ENCODE data around the gene SLC22A16.

The SLC22A16 gene

GRCh38 chr6:110486756-110487155, 10.3 kb upstream of the SLC22A16 start:
- DNase-seq (ENCODE audit: extremely low read depth, insufficient read length), result no peak
- H3K27me3 ChIP-seq (replicated peaks; ENCODE audit: control insufficient read depth, insufficient read depth, low read length), result no peaks in the 10 kb centered on the region; the same call in 1 of the 2 replicates
- no peak for TF ChIP-seq CTCF (IDR thresholded peaks at IDR 0.05; ENCODE audit: insufficient read depth, low read length, poor library complexity, severe bottlenecking)
- H3K36me3 ChIP-seq (ENCODE audit: control insufficient read depth, insufficient read depth, low read length), result no peaks in the 10 kb centered on the region
- H3K4me3 ChIP-seq (replicated peaks; ENCODE audit: low read depth, low read length), result no peak overlapping the region

DNA sequence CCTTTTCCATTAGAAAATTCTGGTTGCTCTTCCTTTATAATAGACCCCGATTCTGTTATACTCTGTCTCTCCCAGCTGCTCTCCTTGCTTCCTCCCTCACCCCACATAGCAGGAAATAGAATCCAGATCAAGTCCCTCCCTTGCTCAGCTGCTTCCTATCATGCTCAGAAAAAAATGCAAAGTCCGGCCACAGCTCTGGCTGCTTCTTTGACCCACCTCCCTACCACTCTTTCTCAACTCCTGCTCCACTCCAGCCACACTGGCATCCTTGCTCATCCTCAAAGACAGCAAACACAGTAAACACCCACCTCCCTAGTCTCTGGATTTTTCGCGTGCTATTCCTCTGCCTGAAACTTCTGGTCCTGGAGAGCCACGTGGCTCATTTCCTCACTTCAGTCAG, 9.1 kb upstream of the SLC22A16 start:
- no peak for DNase-seq (ENCODE audit: extremely low read depth, insufficient read length)
- H3K36me3 ChIP-seq (ENCODE audit: control insufficient read depth, insufficient read depth, low read length), result no peaks in the 10 kb centered on the region
- no peak for TF ChIP-seq CTCF (IDR thresholded peaks at IDR 0.05; ENCODE audit: insufficient read depth, low read length, poor library complexity, severe bottlenecking)
- no peaks in the 10 kb centered on the region; the same call in 1 of the 2 replicates for H3K27me3 ChIP-seq (replicated peaks; ENCODE audit: control insufficient read depth, insufficient read depth, low read length)
- no peak overlapping the region for H3K4me3 ChIP-seq (replicated peaks; ENCODE audit: low read depth, low read length)

GRCh38 chr6:110484321-110484720, 7.9 kb upstream of the SLC22A16 start:
- no peak for TF ChIP-seq CTCF (IDR thresholded peaks at IDR 0.05; ENCODE audit: insufficient read depth, low read length, poor library complexity, severe bottlenecking)
- no peak for DNase-seq (ENCODE audit: extremely low read depth, insufficient read length)
- H3K36me3 ChIP-seq (ENCODE audit: control insufficient read depth, insufficient read depth, low read length), result no peaks in the 10 kb centered on the region
- H3K27me3 ChIP-seq (replicated peaks; ENCODE audit: control insufficient read depth, insufficient read depth, low read length), result no peaks in the 10 kb centered on the region; the same call in 1 of the 2 replicates
- H3K4me3 ChIP-seq (replicated peaks; ENCODE audit: low read depth, low read length), result no peak overlapping the region

GRCh38 chr6:110482774-110483400, 6.5 kb upstream of the SLC22A16 start:
- DNase-seq (ENCODE audit: extremely low read depth, insufficient read length), result no peak
- TF ChIP-seq CTCF (IDR thresholded peaks at IDR 0.05; ENCODE audit: insufficient read depth, low read length, poor library complexity, severe bottlenecking), result no peak
- Histone ChIP-seq H3K36me3 (ENCODE audit: control insufficient read depth, insufficient read depth, low read length) (no peaks in the 10 kb centered on the region), H3K4me3 (replicated peaks; ENCODE audit: low read depth, low read length) (no peak overlapping the region), H3K27me3 (replicated peaks; ENCODE audit: control insufficient read depth, insufficient read depth, low read length) (no peaks in the 10 kb centered on the region; the same call in 1 of the 2 replicates)

DNA sequence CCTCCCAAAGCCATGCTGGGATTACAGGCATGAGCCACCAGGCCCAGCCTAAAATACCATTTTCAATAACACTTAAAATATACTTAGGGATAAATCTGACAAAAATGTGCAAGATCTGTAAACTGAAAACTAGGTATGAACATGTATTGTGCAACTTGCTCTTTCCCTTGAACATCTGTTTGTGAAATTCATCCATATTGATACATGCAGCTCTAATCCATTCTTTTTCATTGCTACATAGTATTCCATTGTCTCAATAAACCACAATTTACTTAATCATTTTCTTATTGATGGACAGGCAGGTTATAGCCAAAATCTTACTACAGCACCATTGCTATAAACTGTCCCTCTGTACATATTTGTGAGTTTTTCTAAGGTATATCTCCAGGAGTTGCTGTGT, 4.7 kb upstream of the SLC22A16 start:
- Histone ChIP-seq H3K4me3 (replicated peaks; ENCODE audit: low read depth, low read length) (no peak overlapping the region), H3K36me3 (ENCODE audit: control insufficient read depth, insufficient read depth, low read length) (no peaks in the 10 kb centered on the region), H3K27me3 (replicated peaks; ENCODE audit: control insufficient read depth, insufficient read depth, low read length) (no peaks in the 10 kb centered on the region; the same call in none of the 2 replicates)
- TF ChIP-seq CTCF (IDR thresholded peaks at IDR 0.05; ENCODE audit: insufficient read depth, low read length, poor library complexity, severe bottlenecking), result no peak
- DNase-seq (ENCODE audit: extremely low read depth, insufficient read length), result no peak

All from GM06990 (cell line).